PC-3 (cell line): ENCODE results near the gene RMND1. TPM values are rescaled to one million over a fixed set of nuclear protein-coding genes. Genes with fewer than 3 reads are reported as not detected.
"Not testable (repeated sequence)": the region's sequence is repeated elsewhere in the genome, so short reads cannot be mapped to it uniquely, and the experiment has no call there.

ENCODE experiments used
- ATAC-seq: fragments of 200-7000 bp; cut with Tn5 transposase; 2 replicates; pipeline ENCODE4 v1.9.1; 2020; ENCODE audit warnings: mild to moderate bottlenecking, moderate library complexity
- BruUV-seq: library from RNA; stranded (reverse); fragments of 400-500 nt; replicated peaks from 2 replicates; lab custom pipeline; 2021; lab: Mats Ljungman, UMichigan
- CTCF ChIA-PET: fragments of 300-600 bp; sonication (Branson Sonifier 250); formaldehyde crosslinking; loops from one replicate; lab custom pipeline; 2022; ENCODE audit warnings: antibody characterized with exemption; lab: Charles Lee
- POLR2A ChIA-PET: fragments of 300-600 bp; sonication (Branson Sonifier 250); formaldehyde crosslinking; loops from one replicate; lab custom pipeline; 2022; ENCODE audit warnings: antibody characterized with exemption; ENCODE audit not compliant: unreplicated experiment; lab: Charles Lee
- DNase-seq: peaks from one replicate; pipeline ENCODE4 v3.0.0-alpha.2; 2015
- H2AFZ ChIP-seq: fragments of 300-600 bp; sonication (generic); 2 replicates; pipeline ENCODE4 v1.6.0; 2016; ENCODE audit warnings: antibody characterized with exemption, low read length
- H3F3A ChIP-seq: fragments of 300-600 bp; sonication (generic); one replicate; pipeline ENCODE4 v1.6.0; 2017; ENCODE audit warnings: antibody characterized with exemption, low read length, control low read depth, mild to moderate bottlenecking; ENCODE audit not compliant: unreplicated experiment
- H3K27ac ChIP-seq: fragments of 300-600 bp; sonication (generic); 2 replicates; pipeline ENCODE4 v1.5.1; 2016; ENCODE audit warnings: mild to moderate bottlenecking, low read length
- H3K27me3 ChIP-seq: fragments of 300-600 bp; sonication (generic); 2 replicates; pipeline ENCODE4 v1.6.1; 2016; ENCODE audit warnings: low read length, mixed read lengths
- H3K36me3 ChIP-seq: fragments of 300-600 bp; sonication (generic); 2 replicates; pipeline ENCODE4 v1.6.1; 2016; ENCODE audit warnings: low read depth, mixed run types, low read length, mixed read lengths
- H3K4me1 ChIP-seq: fragments of 300-600 bp; sonication (generic); 2 replicates; pipeline ENCODE4 v1.5.1; 2016; ENCODE audit warnings: low read length; ENCODE audit not compliant: insufficient read depth
- H3K4me2 ChIP-seq: fragments of 300-600 bp; sonication (generic); 2 replicates; pipeline ENCODE4 v1.6.0; 2016; ENCODE audit warnings: low read length
- H3K4me3 ChIP-seq: fragments of 300-600 bp; sonication (generic); 2 replicates; pipeline ENCODE4 v1.5.1; 2016; ENCODE audit warnings: mild to moderate bottlenecking, low read length, mixed read lengths
- H3K79me2 ChIP-seq: fragments of 300-600 bp; sonication (generic); 2 replicates; pipeline ENCODE4 v1.6.1; 2017; ENCODE audit warnings: low read length, mixed read lengths
- H3K9ac ChIP-seq: fragments of 300-600 bp; sonication (generic); 2 replicates; pipeline ENCODE4 v1.6.0; 2016; ENCODE audit warnings: mild to moderate bottlenecking, low read length
- H3K9me2 ChIP-seq: fragments of 300-600 bp; sonication (generic); replicated peaks from 2 replicates; pipeline ENCODE4 v1.6.1; 2016; ENCODE audit warnings: mixed run types, low read length, mixed read lengths
- H3K9me3 ChIP-seq: fragments of 300-600 bp; sonication (generic); 2 replicates; pipeline ENCODE4 v1.6.1; 2016; ENCODE audit warnings: low read length, mixed read lengths
- H4K20me1 ChIP-seq: fragments of 300-600 bp; sonication (generic); 2 replicates; pipeline ENCODE4 v1.6.1; 2016; ENCODE audit warnings: low read length, mixed read lengths
- EZH2 ChIP-seq: fragments of 300-600 bp; sonication (generic); IDR thresholded peaks from one replicate; pipeline ENCODE4 v1.6.1; 2017; ENCODE audit warnings: antibody characterized with exemption, mild to moderate bottlenecking, low read length; ENCODE audit not compliant: unreplicated experiment
- EZH2phosphoT487 ChIP-seq: fragments of 300-600 bp; sonication (generic); IDR thresholded peaks from 2 replicates; pipeline ENCODE4 v1.6.1; 2018; ENCODE audit warnings: mild to moderate bottlenecking, antibody characterized with exemption, low read length, borderline replicate concordance
- intact Hi-C: fragments of 100-400 bp; cut with micrococcal nuclease; formaldehyde crosslinking; loops from 2 replicates; pipeline ENCODE4 v1.9.0; 2023
- total RNA-seq: library from RNA; depleted of rRNA; stranded (reverse); fragments of >200 nt; gene quantifications from 2 replicates; pipeline ENCODE4 v1.2.3, GENCODE V29; 2014
- TF ChIP-seq, protein P1 (sequence below): fragments of 300-600 bp; sonication (generic); conservative IDR thresholded peaks from 2 replicates; pipeline ENCODE4 v1.5.1; 2017; ENCODE audit warnings: antibody characterized with exemption, low read depth, mild to moderate bottlenecking, low read length

RMND1 gene
- total RNA-seq, 1 experiment from 2014 or later = 20.8 TPM

GRCh38 chr6:151387175-151387970, 64.6 kb downstream of the RMND1 start:
- CTCF ChIA-PET = no interaction called here

GRCh38 chr6:151385177-151385576, 66.7 kb downstream of the RMND1 start:
- Histone ChIP-seq H3K9me3 (no peaks in the 10 kb centered on the region), H3K4me3 (no peak overlapping the region), H3F3A (no peaks in the 10 kb centered on the region), H3K79me2 (peaks cover 83% of the 10 kb centered on the region), H3K4me1 (peaks cover 11% of the 10 kb centered on the region), H3K36me3 (peaks cover 11% of the 10 kb centered on the region; the same call in 1 of the 2 replicates), H2AFZ (no peak overlapping the region), H4K20me1 (no peaks in the 10 kb centered on the region), H3K27ac (no peak overlapping the region), H3K4me2 (no peak overlapping the region), H3K9ac (no peak overlapping the region), H3K27me3 (no peaks in the 10 kb centered on the region), H3K9me2 (no peaks in the 10 kb centered on the region)
- intact Hi-C loops = no loop called here
- BruUV-seq = no TSS peak
- TF ChIP-seq EZH2 (no peak), EZH2phosphoT487 (no peak)
- TF ChIP-seq, protein P1, sequence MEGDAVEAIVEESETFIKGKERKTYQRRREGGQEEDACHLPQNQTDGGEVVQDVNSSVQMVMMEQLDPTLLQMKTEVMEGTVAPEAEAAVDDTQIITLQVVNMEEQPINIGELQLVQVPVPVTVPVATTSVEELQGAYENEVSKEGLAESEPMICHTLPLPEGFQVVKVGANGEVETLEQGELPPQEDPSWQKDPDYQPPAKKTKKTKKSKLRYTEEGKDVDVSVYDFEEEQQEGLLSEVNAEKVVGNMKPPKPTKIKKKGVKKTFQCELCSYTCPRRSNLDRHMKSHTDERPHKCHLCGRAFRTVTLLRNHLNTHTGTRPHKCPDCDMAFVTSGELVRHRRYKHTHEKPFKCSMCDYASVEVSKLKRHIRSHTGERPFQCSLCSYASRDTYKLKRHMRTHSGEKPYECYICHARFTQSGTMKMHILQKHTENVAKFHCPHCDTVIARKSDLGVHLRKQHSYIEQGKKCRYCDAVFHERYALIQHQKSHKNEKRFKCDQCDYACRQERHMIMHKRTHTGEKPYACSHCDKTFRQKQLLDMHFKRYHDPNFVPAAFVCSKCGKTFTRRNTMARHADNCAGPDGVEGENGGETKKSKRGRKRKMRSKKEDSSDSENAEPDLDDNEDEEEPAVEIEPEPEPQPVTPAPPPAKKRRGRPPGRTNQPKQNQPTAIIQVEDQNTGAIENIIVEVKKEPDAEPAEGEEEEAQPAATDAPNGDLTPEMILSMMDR = no peak
- DNase-seq = no peak
- ChIA-PET CTCF (no interaction called here), POLR2A (no interaction called here)
- ATAC-seq = no peak

More at GRCh38 chr6:151387175-151387970, 64.6 kb downstream of the RMND1 start:
- no peak for ATAC-seq
- Histone ChIP-seq H3K4me2 (no peak overlapping the region), H2AFZ (no peak overlapping the region), H3K36me3 (peaks cover 11% of the 10 kb centered on the region; the same call in 1 of the 2 replicates), H3K9ac (no peak overlapping the region), H3K9me2 (no peaks in the 10 kb centered on the region), H3F3A (no peaks in the 10 kb centered on the region), H3K27me3 (no peaks in the 10 kb centered on the region), H3K27ac (no peak overlapping the region), H3K9me3 (no peaks in the 10 kb centered on the region), H3K4me1 (peaks cover 14% of the 10 kb centered on the region), H4K20me1 (peaks cover 3% of the 10 kb centered on the region; the same call in 1 of the 2 replicates), H3K79me2 (peaks cover 74% of the 10 kb centered on the region), H3K4me3 (no peak overlapping the region)
- intact Hi-C loops = no loop called here
- no peak for DNase-seq
- BruUV-seq = no TSS peak
- POLR2A ChIA-PET = no interaction called here
- TF ChIP-seq, protein P1 = no peak
- TF ChIP-seq EZH2phosphoT487 (no peak), EZH2 (no peak)

DNA sequence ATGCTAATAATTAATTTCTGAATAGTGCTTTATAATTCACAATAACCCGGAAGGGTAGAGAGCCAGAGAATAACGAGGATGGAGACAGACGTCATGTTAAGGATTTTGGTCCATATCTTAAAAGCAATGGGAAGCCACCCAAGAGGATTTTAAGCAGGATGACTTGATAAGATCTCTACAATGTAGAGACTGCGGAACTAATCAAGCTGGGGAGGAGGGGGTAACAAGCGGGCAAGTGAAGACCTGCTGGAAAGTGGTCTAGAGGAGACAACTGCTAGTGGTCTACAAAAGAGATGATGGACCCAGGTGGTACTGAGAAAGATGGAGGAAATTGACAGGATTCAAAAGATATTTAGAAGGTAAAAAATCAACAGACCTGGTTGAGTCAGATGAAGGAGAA, 67.8 kb downstream of the RMND1 start:
- no peak overlapping the region for H3K27ac ChIP-seq
- intact Hi-C loops = no loop called here
- no peaks in the 10 kb centered on the region for H3F3A ChIP-seq
- H3K9ac ChIP-seq = no peak overlapping the region
- no peaks in the 10 kb centered on the region for H3K27me3 ChIP-seq
- peaks cover 86% of the 10 kb centered on the region for H3K79me2 ChIP-seq
- ChIA-PET POLR2A (no interaction called here), CTCF (no interaction called here)
- H4K20me1 ChIP-seq = no peaks in the 10 kb centered on the region
- TF ChIP-seq, protein P1 = no peak
- no peak for TF ChIP-seq EZH2phosphoT487
- TF ChIP-seq EZH2 = no peak
- H2AFZ ChIP-seq = no peak overlapping the region
- no peaks in the 10 kb centered on the region for H3K9me3 ChIP-seq
- H3K9me2 ChIP-seq = no peaks in the 10 kb centered on the region
- BruUV-seq = no TSS peak
- no peak overlapping the region for H3K4me3 ChIP-seq
- DNase-seq (no peak), ATAC-seq (no peak)
- peaks cover 9% of the 10 kb centered on the region for H3K4me1 ChIP-seq
- no peak overlapping the region for H3K4me2 ChIP-seq
- peaks cover 11% of the 10 kb centered on the region; the same call in 1 of the 2 replicates for H3K36me3 ChIP-seq

- DNase-seq, H3K4me3 ChIP-seq, H3K9me3 ChIP-seq, H3K27ac ChIP-seq, H2AFZ ChIP-seq, POLR2A ChIA-PET, H3K36me3 ChIP-seq, intact Hi-C loops, H3K9ac ChIP-seq, H3K27me3 ChIP-seq, H3K9me2 ChIP-seq, H4K20me1 ChIP-seq, ATAC-seq, H3K4me2 ChIP-seq, H3F3A ChIP-seq, CTCF ChIA-PET, H3K4me1 ChIP-seq, BruUV-seq: not testable (repeated sequence)
- H3K79me2 ChIP-seq = peaks cover 85% of the 10 kb centered on the region
These were observed 69.3 kb downstream of the RMND1 start for GRCh38 chr6:151382631-151383030.
